Nephron progenitor cell (in vitro differentiated cells): ENCODE data around the gene HOXA3.

ENCODE experiments used
- DNase-seq: peaks from one replicate; pipeline ENCODE4 v3.0.0; 2021
- H3K27ac Mint-ChIP-seq: 2 replicates; pipeline ENCODE4 v1.8.0; 2021; ENCODE audit warnings: mild to moderate bottlenecking, moderate library complexity, mixed read lengths
- H3K27me3 Mint-ChIP-seq: 2 replicates; pipeline ENCODE4 v1.8.0; 2021; ENCODE audit warnings: mild to moderate bottlenecking, low read depth, mixed read lengths; ENCODE audit not compliant: poor library complexity
- H3K36me3 Mint-ChIP-seq: 2 replicates; pipeline ENCODE4 v1.8.0; 2021; ENCODE audit warnings: low read depth, mixed read lengths
- H3K4me1 Mint-ChIP-seq: 2 replicates; pipeline ENCODE4 v1.8.0; 2021; ENCODE audit warnings: mixed read lengths
- H3K4me3 Mint-ChIP-seq: 2 replicates; pipeline ENCODE4 v1.8.0; 2021; ENCODE audit warnings: mild to moderate bottlenecking, moderate library complexity, mixed read lengths
- H3K9me3 Mint-ChIP-seq: 2 replicates; pipeline ENCODE4 v1.8.0; 2021; ENCODE audit warnings: mild to moderate bottlenecking, moderate library complexity, mixed read lengths
- CTCF ChIP-seq: fragments of 200-600 bp; sonication (generic); IDR thresholded peaks from 2 replicates; pipeline ENCODE4 v1.5.0; 2021; ENCODE audit warnings: antibody characterized with exemption

The HOXA3 gene

GRCh38 chr7:27116962-27117886 lies 35.2 kb downstream of the HOXA3 start:
- peak overlapping the region; percentile 98 for H3K4me3 Mint-ChIP-seq
- H3K36me3 Mint-ChIP-seq: peaks cover 60% of the 10 kb centered on the region
- no peaks in the 10 kb centered on the region for H3K9me3 Mint-ChIP-seq
- peaks cover 50% of the 10 kb centered on the region for H3K4me1 Mint-ChIP-seq
- H3K27ac Mint-ChIP-seq: peak overlapping the region; percentile 100
- peak; percentile 23 for DNase-seq
- no peak for TF ChIP-seq CTCF
- H3K27me3 Mint-ChIP-seq: peaks cover 4% of the 10 kb centered on the region

- DNase-seq: peak; percentile 18
- Mint-ChIP-seq H3K36me3 (peaks cover 62% of the 10 kb centered on the region), H3K4me1 (peaks cover 50% of the 10 kb centered on the region), H3K9me3 (no peaks in the 10 kb centered on the region), H3K27ac (peak overlapping the region; percentile 100), H3K4me3 (peak overlapping the region; percentile 98), H3K27me3 (peaks cover 4% of the 10 kb centered on the region)
- no peak for TF ChIP-seq CTCF
These were observed 36.1 kb downstream of the HOXA3 start for GRCh38 chr7:27116031-27116961.

GRCh38 chr7:27115221-27116026 lies 37.0 kb downstream of the HOXA3 start:
- peaks cover 50% of the 10 kb centered on the region for H3K4me1 Mint-ChIP-seq
- peak; percentile 81 for DNase-seq
- H3K27ac Mint-ChIP-seq: peak overlapping the region; percentile 100
- peaks cover 4% of the 10 kb centered on the region for H3K27me3 Mint-ChIP-seq
- no peak for TF ChIP-seq CTCF
- peak overlapping the region; percentile 98 for H3K4me3 Mint-ChIP-seq
- no peaks in the 10 kb centered on the region for H3K9me3 Mint-ChIP-seq
- peaks cover 62% of the 10 kb centered on the region for H3K36me3 Mint-ChIP-seq

GRCh38 chr7:27114881-27115220 lies 37.5 kb downstream of the HOXA3 start:
- Mint-ChIP-seq H3K9me3 (no peaks in the 10 kb centered on the region), H3K27ac (peak overlapping the region; percentile 99), H3K4me3 (peak overlapping the region; percentile 98), H3K36me3 (peaks cover 62% of the 10 kb centered on the region), H3K27me3 (peaks cover 4% of the 10 kb centered on the region), H3K4me1 (peaks cover 50% of the 10 kb centered on the region)
- TF ChIP-seq CTCF: no peak
- DNase-seq: no peak

GRCh38 chr7:27113991-27114769 lies 38.2 kb downstream of the HOXA3 start:
- Mint-ChIP-seq H3K36me3 (peaks cover 63% of the 10 kb centered on the region), H3K4me3 (peak overlapping the region; percentile 98), H3K27me3 (peaks cover 4% of the 10 kb centered on the region), H3K4me1 (peaks cover 50% of the 10 kb centered on the region), H3K27ac (peak overlapping the region; percentile 99), H3K9me3 (no peaks in the 10 kb centered on the region)
- peak; percentile 72 for DNase-seq
- TF ChIP-seq CTCF: no peak
